CD4-positive, alpha-beta T cell treated with Interleukin-17A for 4 hours (primary cell): ENCODE measurements around the gene ARFIP1.
"Not testable (repeated sequence)": the region's sequence is repeated elsewhere in the genome, so short reads cannot be mapped to it uniquely, and the experiment has no call there.

Experiments used
- DNase-seq: peaks from one replicate; pipeline ENCODE4 v3.0.0-alpha.2; 2020; ENCODE audit warnings: mixed read lengths

ARFIP1 gene, protein sequence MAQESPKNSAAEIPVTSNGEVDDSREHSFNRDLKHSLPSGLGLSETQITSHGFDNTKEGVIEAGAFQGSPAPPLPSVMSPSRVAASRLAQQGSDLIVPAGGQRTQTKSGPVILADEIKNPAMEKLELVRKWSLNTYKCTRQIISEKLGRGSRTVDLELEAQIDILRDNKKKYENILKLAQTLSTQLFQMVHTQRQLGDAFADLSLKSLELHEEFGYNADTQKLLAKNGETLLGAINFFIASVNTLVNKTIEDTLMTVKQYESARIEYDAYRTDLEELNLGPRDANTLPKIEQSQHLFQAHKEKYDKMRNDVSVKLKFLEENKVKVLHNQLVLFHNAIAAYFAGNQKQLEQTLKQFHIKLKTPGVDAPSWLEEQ

DNA sequence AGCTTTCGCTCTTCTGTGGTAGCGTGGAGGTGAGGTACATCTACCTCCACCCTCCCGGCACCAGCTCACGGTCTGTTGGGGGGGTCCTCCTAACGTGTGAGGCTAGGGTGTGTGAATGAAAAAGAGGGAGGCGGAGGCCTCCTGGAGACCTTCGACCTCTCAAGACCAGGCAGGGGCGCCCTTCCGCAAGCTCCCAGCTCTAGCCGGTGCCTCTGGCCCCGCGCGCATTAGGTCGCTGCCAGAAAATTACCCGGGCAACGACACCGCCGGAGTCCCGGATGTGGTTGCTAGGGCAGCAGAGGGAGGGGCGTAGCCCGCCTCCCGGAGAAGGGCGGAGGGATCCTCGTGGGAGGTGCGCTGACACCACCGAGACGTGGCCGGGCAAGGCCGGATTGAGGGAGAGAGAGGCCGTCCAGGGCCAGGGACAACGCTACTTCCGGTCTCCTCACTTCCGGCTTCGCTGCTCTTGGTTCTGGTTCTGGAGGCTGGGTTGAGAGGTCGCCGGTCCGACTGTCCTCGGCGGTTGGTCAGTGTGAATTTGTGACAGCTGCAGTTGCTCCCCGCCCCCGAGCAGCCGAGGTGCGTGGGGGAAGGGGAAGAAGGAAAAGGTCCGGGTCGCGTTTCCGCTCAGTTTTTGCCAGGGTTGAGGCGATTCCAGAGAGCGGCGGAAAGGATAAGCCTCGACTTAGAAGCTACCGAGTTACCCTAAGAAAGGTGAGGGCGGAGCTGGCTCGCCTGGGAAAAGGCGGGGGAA, at the start of gene ARFIP1, which contains the start of gene TIGD4:
Gene ARFIP1, plus strand, starts transcription at position 442 of the 754 bp plus-strand sequence. CDS start 49,680 bp downstream, outside the sequence.
Gene TIGD4, minus strand, starts transcription at position 218 of the 754 bp plus-strand sequence. CDS start 8,726 bp downstream, outside the sequence.
- peak; percentile 95 for DNase-seq

DNA sequence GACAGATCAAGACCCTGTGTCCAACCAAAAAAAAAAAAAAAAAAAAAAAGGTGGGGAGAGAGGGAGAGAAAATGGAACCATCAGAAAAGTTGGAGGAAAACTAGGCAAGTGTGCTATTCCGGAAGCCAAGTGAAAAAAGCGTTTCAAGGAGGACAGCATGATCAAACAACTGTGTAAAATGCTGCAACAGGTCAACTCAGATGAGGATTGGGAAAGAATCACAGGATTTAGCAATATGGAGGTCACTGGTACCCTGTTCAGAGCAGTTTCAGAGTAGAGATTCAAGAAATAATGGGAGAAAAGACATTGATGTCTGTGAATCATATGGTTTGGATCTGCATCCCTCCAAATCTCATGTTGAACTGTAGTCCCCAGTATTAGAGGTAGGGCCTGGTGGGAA, 47.8 kb upstream of the ARFIP1 start:
- no peak for DNase-seq

DNA sequence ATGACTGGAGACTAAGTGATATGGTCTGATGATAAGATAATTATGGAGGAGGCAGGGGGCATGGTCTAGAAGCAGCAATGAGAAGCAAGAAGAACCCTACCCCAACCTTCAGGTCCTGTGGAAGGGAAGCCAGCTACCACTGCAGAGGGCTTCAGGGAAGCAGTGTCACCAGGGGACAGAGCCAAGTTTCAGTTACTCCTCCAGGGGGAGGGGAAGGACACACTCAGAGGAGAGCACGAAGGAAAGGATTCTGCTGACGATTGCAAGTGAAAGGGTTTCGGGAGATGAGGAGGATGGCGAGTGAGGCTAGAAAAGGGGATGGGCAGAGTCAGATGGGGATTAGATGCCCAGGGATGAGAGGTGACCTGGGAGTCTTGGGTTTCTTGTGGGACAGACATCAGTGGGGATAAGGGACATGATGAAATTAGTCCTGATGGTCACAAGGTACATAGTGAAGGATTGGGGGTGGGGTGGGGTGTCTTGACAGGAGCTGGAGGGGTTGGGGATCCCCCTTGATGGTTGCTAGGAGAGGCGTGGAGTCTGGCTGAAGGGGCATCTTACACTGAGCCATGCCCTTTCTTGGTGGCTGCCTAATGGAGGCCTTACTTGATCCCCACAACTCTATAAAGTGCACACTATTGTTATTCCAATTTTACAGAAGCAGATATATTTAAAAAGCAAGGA, 45.6 kb upstream of the ARFIP1 start:
- DNase-seq: no peak

DNA sequence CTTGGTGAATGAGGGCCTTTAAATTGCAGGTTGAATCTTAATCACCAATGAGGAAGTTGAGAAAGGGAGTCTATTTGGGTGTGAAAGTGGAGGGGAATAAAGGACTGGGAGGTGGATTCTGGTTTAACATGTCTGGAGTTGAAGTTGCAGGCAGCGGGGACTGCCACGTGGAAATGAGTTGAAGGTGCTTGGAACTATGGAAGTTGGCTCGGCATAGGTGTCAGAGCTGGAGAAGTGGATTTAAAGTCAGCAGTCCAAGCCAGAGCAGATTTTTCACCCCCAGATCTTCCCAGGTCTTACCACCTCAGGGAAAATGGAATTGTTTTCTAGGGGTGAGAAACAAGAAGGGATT, 45.1 kb upstream of the ARFIP1 start:
- no peak for DNase-seq

DNA sequence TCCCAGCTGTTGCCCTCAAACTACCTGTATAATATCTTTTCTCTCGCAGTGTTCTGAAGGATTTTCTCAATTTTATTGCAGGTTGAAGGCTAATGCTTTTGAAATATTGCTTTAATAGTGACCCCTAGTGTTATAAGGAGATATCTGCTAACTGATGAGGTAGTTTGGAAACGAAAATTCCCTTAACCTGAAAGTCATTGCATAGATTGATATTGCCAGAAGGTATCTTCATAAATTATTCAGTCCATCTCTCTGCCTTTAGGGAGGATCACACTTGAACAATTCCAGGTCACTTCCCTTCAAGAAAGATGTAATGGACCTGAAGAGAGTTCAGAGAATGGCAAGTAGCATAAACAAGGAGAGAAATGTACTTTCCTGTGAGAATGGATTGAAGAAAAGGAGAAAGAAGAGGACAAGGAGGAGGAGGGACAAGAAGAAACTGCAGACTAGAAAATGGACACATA, 44.3 kb upstream of the ARFIP1 start:
- no peak for DNase-seq

DNA sequence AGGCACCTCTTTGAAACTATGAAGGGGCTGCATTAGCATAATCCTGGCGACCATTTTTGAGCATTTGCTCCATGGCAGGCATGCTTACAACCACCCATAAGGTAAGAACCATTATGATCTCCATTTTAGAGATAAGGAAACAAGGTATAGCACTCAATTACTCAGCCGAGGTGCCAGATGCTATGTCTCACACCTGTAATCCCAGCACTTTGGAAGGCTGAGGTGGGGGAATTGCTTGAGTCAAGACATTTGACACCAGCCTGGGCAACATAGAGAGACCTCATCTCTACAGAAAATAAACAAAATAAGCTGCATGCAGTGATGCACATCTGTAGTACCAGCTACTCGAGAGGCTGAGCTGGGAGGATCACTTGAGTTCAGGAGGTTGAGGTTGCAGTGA, 43.8 kb upstream of the ARFIP1 start:
- no peak for DNase-seq

DNA sequence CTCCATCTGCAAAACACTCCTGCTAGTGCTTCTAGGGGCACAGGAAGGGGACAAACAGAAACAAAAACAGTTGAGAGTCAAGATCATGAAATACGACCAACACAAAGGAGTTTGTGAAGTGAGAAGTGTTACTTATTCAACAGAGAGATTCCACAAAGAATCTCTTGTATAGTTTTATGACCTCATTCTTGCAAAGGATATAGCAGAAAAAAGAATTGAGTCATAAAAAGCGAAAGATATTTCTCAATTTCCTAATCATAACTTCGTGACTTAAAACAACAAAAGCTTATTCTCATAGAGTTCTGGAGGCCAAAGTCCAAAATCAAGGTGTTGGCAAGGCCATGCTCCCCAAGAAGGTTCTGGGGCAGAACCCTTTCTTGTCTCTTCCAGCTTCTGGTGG, 40.9 kb upstream of the ARFIP1 start:
- no peak for DNase-seq

DNA sequence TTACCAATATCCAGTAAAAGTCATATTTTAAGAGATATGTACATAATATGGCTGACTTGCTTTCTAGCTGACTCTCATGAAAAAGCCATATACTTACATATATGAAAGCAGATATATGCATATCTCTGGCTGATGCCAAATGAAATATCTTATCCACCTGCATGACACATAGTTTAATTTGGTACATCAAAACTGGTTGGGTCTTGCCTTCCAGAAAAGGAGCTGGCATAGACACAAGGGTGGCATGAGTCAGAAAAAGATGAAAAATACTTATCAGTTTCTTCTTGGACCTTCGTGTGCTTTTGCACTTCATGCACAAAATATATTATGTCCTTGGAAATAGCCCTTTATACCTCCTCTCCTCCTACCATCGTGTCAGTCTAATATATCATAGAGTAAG, 32.3 kb upstream of the ARFIP1 start:
- DNase-seq: no peak

DNA sequence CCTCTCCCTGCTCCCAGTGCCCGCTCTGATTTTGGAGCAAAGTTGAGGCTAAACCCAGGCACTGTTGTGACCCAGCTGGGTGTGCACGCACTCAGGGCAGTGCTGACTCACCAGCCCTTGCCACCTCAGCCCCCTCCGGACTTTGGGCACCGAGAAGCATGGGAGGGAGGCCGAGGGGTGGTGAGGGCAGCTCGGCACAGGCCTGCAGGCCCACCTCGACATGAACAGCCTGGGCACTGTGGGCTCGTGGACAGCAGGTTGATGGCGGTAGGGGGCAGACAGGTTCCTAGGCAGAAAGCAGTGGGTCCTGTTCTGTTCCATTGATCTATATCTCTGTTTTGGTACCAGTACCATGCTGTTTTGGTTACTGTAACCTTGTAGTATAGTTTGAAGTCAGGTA, 31.1 kb upstream of the ARFIP1 start:
- no peak for DNase-seq

DNA sequence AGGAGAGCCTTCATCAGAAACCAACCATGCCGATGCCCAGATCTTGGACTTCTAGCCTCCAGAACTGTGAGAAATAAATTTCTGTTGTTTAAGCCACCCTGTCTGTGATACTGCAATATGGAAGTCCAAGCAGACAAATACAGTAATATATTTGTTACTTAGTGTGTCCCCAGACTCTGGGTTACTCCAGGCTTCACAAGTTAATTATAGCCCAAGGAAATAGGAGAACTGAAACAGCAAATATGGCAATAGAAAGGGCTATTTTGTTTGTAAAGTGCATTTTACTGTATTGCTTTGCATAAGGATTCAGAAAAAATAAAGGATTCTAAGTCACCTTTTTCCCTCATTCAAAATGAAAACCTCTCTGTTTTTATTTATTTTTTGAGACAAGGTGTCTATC, 16.0 kb upstream of the ARFIP1 start:
- DNase-seq: no peak

DNA sequence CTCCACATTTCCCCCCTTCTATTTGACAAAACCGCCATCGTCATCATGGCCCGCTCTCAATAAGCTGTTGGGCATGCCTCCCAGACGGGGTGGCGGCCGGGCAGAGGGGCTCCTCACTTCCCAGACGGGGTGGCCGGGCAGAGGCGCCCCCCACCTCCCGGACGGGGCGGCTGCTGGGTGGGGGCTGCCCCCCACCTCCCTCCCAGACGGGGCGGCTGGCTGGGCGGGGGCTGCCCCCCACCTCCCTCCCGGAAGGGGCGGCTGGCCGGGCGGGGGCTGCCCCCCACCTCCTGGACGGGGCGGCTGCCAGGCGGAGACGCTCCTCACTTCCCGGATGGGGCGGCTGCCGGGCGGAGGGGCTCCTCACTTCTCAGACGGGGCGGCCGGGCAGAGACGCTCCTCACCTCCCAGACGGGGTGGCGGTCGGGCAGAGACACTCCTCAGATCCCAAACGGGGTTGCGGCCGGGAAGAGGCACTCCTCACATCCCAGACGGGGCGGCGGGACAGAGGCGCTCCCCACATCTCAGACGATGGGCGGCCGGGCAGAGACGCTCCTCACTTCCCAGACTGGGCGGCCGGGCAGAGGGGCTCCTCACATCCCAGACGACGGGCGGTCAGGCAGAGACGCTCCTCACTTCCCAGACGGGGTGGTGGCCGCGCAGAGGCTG, 14.6 kb upstream of the ARFIP1 start:
- not testable (repeated sequence) for DNase-seq

DNA sequence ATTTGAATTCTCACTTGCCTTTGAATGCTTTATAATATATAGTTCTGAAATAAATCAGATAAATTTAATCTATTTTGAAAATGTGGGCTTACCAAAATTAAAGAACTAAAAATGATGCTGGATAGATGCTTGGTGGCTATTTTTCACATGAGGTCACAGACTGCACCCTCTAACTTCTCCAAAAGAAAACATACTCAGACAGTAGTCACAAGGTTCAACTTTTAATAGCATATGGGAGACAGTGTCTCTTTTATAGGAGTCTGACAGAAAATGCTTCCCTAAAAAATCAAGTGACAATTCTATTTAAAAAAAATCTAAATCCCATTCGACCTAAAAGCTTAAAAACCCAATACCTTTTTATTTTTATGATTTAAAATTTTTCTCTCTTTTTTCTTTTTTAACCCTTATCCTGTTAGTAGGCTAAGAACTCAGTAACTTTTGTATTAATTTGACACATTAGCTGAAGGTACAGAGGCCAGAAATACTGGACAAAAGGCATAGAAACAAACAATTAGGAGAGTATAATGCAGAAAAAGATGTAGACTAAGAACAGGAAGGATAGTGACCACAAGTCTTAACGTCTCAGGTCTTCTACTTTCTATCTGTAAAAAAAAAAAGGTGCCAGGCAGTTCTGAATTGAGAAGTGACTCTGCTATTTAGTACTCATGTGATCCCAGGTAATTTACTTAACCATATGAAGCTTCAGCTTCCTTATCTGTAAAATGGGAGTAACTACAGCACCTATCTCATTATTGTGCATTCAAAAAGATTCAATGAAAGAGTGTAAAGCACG, 7.8 kb upstream of the ARFIP1 start:
- DNase-seq: no peak

DNA sequence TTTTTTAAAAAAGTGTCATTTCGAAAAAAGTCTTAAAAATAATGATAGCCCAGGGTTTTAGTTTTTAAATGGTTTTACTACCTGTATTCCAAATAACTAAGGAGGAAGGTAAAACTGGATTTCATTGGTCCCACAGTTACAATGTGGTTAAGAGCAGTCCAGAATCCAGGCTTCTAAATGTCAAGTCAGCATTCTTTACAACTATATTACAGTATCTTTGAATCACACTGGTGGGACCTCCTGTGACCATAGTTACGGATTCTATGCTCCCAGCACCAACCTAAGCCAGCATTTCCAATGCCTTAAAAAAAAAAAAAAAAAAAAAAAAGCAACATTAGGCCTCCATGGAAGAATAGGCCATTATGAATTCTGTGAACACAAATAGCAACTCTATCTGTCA, 6.4 kb upstream of the ARFIP1 start:
- DNase-seq: no peak

DNA sequence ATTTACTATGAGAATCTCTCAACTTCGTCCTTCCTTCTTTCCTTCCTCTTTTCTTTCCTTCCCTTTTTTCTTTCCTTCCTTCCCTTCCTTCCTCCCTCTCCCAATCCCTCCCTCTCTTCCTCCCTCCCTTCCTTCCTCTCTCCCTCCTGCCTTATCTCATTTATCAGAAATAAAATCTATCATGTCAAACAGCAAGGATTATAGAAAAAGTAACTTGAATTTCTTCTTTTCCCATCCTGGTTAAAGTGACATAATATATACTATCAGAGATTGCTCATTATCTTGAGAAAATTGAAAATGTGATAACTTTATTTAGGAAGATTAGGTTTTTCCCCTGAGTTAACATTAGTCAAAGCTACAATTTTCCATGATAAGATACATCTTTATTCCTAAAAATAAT, 5.8 kb upstream of the ARFIP1 start:
- no peak for DNase-seq

DNA sequence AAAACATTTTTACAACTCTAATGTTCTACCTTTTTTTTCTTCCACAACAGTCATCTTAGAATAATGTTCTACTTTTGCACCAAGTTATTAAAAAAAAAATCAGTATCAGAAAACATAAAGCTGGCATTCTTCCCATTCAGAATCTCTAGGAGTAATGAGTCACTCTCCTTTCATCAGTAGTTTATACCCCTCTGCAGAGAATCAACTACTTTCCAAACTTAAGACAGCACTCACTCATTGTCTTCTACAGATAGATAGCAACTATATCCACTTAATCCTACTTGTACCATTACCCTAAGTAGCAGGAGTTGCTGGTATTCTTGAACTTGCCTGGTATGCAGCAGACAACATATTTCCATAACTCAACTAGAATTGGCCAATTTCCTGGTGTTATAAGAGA, 3.4 kb upstream of the ARFIP1 start:
- DNase-seq: no peak

DNA sequence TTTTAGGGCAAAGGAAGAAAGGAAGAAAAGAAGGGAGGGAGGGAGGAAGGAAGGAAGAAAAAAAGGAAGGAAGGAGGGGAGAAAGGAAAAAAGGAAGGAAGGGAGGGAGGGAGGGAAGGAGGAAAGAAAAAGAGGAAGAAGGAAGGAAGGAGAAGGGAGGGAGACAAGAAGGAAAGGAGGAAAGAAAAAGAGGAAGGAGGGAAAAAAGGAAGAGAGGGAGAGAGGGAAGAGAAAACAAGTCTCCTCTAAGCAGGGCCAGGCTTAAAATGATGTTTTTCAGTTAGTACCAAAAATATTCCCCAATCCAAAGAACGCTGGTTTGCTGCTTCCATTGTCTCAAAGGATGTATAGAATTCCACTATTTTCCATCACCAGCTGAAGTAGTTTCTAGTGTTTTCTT, 2.3 kb upstream of the ARFIP1 start:
- DNase-seq: no peak

DNA sequence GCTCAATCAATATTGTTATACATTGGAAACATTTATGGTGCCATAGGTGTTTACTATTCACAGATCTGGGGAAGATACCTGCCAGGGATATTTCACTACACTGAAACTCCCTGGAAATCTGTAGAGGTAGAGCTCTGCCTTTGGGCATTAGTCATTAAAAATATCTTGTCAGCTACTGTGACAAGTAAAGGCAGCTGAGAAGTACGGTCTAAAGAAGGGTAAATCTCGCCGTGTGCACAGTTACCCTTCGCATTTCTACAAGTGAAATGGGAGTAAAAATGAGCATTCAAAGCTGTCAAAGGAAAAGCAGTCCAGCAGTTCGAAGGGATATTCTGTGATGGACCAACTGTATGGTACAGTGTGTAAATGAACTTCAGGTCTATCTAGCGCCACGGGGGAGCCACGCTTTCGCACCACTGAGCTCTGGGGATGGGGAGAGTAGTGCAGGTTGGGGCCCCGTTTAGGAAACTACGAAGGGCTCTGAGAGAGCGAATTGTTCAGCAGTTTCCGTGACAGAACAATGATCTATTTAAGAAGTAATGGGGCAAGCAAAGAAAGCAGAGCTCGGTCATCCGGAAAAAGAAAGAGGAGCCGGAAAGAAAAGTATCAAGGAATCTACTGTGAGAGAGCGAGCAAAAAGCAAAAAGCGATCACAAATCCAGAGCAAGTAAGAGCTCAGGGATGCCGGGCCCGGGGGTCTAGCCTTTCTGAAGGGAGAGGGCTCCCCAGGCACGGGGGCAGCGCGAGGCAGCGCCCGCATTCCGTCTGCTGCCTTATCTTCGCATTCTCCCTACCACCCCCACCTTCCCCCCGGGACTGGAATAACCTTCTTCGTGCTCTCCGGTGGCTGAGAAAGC, 870 bp upstream of the ARFIP1 start:
- DNase-seq: peak; percentile 48

DNA sequence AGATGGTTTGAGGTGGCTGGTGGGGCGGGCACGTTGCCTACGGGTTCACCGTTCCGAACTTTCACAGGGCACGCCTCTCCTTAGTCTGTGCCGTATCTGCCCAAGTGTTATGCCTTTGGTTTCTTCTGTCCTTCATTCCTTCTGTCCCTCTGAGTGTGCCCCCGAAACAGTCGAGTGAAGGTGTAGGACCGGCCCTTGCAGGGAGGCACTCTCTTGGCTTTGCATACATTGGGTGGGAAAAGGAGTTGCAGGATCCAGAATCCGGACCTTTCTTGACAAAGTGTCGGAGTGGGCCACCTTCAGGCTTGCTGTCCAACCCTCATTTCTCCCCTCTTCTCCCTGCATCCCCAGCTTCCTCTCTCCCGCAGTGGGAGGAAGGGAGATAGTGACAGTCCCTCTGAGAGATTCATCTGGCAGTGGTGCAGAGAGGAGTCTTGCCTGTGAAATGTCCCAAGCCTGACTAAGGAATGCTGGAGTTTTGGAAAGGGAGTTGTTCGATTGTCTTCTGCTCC, 569 bp downstream of the ARFIP1 start:
- DNase-seq: no peak

DNA sequence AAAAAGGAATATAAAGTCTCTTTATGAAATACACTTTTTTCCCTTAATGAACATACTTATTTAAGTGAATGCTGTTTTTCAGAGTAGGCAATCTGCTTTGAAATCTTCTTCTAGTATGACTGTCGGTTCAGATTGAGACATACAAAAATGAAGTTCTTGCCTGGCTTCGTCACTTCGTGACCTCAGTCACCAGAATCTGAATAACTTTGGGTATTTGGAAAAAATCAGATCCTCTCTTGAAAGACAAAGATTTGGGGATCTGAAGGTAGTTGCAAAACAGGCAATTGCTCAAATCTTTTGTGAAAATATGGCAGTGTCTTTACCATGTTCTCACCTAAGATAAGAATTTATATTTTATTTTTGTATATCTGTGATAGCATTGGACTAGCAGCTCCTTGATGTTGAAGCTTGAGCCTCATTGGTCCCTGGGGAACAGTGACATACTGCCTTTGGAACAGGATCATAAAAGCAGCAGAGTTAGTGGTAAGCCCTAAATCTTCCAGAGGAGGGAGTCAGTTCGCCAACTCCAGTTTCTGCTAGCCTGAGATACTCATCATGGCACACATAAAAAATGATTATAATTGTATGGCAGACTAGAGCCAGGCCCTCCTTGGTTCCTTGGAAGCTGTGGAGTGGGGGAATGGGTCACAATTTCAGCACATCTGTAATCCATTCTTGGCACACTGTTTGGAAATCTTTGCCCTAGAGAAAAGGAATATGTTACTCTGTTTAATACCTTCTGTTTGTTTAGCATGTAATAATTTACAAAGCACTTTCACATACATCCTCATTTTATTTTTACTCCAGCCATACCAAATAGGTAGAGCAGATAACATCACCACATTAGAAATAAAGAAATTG, 5.0 kb downstream of the ARFIP1 start:
- DNase-seq: no peak
